Skin of body (tissue), 2 donors: Measurements from ENCODE around the gene EFCAB11. TPM values are rescaled to one million over a fixed set of nuclear protein-coding genes. Genes with fewer than 3 reads are reported as not detected.
"Not testable (repeated sequence)": the region's sequence is repeated elsewhere in the genome, so short reads cannot be mapped to it uniquely, and the experiment has no call there.

Experiments
- DNase-seq: peaks from one replicate; lab custom pipeline; 2025; lab: John Stamatoyannopoulos, UW
- total RNA-seq: library from RNA; depleted of rRNA; stranded (reverse); fragments of >200 nt; gene quantifications from one replicate; pipeline ENCODE4 v1.2.3, GENCODE V29; 2014

The EFCAB11 gene
- total RNA-seq, 1 donor from 2014 or later: 5.6 TPM

DNA sequence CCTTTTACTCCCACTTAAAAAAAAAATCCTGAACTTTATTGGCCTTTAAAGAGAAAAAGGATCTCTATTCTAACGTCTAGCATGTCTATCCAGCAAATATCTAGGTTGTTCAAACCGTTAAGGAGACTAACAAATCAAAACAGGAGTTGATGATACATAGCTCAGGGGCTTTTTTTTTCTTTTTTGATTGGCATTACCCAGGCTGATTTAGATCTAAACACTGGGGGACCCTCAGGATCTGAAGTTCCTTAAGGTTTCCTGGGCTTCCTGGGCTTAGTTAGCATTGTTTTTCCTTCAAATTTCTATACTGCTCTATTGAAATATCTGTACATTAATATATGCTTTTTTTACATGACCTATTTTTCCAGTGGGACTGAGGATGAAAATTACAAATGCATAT lies 42.3 kb downstream of the EFCAB11 start:
- no peak for DNase-seq

GRCh38 chr14:89911010-89911919 lies 43.3 kb downstream of the EFCAB11 start:
- no peak for DNase-seq

DNA sequence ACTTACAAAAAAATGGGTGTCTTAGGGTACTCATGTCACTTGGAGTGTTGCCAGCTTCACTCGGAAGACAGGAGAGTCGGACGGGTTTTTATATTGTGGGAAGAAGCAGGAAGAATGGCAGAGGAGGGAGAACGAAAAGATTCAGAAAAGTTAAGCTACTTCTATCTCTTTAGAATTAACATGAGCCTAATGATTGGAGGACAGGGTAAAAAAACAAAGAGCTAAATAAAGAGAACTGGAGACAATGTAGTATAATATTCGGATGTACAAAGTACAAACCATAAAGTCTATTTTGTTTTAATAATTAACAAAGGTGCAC lies 43.9 kb downstream of the EFCAB11 start:
- no peak for DNase-seq

DNA sequence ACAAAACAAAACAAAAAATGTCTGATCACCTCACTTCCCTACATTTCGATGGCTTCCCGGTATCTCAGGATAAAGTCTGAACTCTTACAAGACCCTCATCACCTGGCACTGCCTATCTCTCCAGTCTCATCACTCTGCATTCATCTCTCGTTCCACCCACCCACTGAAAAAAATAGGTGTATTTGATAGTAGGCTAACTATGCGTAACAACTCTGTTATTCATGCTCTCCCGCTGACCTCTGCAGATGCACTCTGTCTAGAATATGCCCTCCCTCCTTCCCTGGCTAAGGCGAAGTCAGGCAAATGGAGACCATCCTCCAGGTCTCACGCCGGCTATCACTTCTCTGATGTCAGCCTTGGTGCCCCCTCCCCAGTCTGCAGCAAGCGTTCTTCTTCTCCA lies 44.9 kb downstream of the EFCAB11 start:
- DNase-seq: no peak

- no peak for DNase-seq
These were observed 45.6 kb downstream of the EFCAB11 start for GRCh38 chr14:89908712-89909450.

- DNase-seq: no peak
These were observed 46.9 kb downstream of the EFCAB11 start for GRCh38 chr14:89907655-89908054.

DNA sequence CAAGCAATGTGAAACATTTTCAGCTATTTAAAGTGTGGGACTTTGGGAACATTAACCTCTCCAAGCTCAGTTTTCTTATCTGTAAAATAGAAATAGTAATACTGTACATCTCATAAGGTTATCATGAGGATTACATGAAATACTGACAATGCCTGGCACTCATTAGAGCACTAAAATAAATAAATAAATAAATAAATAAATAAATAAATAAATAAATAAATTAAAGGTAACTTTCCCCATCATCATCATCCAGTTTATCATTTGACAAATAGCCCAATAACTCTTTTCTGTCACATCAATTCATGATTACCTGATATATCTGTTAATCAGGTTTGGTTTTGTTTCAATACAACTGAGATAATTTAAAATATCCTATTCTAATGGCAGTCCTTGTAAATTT lies 48.5 kb downstream of the EFCAB11 start:
- no peak for DNase-seq

GRCh38 chr14:89903340-89903952 lies 51.1 kb downstream of the EFCAB11 start:
- DNase-seq: no peak

DNA sequence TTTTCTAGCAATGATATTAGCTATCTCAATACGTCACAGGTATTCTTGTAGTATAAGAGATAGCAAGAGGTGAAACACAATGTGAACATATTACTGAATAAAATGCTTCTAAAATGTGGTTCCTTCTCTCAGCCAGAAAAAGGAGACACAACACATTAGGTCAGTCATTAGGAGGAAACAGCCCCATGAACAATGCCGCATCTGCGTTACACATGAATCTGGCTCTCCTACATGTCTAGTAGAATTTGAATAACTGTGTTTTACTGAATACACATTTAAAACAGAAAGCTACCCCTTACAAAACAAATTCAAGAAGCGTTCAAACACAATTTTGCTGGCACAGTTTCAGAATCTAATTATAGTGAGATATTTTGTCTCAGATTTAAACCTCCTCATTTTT lies 51.6 kb downstream of the EFCAB11 start:
- peak; percentile 70 for DNase-seq

- DNase-seq: peak; percentile 32
These were observed 53.7 kb downstream of the EFCAB11 start for GRCh38 chr14:89900802-89901201.

DNA sequence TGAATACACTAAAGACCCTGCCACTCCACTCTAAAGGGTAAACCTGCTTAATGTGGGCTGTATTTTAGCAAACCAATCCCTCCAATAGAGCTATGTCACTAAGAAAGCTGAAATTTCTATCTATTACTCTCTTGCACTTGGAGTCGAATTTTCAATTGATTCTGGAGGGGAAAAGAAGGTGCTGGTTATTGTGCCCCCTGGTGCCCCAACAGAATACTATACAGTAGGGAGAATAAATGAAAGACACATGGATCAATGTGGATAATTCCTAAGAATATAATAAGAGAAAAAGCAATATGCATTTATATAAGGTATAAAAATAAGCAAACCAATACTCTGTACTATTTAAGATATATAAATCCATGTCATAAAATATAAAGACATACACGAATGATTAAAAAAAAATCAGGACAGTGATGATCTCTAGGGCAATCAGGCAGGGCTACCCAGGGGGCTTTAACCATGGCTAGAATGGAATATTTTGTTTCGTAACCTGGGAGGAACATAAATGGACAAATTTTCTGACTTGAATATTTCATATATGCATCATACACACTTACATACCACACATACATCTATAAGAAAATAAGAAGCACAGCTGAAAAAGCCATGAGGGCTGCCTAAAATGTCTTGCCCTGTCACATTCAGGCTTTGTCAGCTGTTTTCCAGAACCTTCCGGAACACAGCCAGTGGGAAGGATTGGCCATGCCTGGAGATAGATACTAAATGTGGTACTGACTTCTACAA lies 54.4 kb downstream of the EFCAB11 start:
- no peak for DNase-seq

GRCh38 chr14:89899291-89899690 lies 55.2 kb downstream of the EFCAB11 start:
- no peak for DNase-seq

DNA sequence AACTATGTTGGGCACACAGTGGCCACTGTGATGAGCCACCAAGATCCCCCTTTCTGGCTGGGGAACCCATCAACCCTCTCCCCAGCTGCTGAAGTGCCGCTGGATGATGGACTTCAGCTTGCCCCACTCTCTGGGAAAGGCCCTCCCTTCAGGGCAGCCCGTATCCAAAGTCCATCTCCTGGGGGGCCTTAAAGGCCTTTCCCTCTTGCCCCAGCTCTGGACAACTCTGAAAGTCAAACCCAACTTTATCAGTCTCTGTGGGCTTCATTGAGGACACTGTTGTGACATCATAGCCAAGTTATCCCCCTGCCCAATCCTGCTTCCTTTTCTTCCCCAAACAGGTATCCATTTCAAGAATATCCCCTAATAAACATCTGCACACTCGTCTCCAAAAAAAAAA lies 61.1 kb downstream of the EFCAB11 start:
- DNase-seq: not testable (repeated sequence)

DNA sequence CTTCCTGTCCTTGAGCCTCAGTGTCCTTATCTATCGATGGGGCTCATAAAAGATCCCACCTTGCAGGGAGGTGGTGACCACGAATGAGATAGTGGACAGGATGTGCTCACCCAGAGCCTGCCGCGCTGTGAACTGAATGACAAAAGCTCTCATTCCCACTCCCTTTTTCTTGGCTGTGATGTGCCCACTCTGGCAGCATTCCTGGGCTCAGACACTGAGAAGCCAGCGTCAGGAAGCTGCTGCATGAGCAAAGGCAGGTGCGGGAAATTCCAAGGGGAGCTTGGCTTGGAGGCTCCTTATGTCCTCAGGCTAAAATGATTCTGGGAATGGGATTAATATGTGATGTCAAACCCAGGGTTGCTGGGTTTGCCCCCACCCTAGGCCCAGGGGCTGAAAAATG lies 61.6 kb downstream of the EFCAB11 start:
- no peak for DNase-seq

GRCh38 chr14:89891721-89892120 lies 62.8 kb downstream of the EFCAB11 start:
- DNase-seq: not testable (repeated sequence)

DNA sequence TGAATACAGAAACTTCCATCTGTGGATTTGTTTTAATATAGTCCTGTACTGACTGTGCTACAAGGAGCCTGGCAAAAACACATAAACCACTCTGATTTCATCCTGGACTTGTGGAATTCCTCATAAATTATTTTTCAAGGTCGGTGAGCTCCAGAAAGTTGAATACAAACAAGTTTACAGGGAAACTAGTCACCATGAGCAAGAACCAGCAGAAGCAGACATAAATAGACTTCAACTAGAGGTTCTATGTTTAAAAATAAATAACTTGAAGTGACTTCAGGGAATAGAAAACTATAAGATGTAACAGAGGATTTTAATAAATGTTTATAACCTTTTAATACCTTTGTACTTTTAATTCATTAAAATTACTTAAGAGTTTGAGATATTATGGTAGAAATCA lies 63.5 kb downstream of the EFCAB11 start:
- no peak for DNase-seq

DNA sequence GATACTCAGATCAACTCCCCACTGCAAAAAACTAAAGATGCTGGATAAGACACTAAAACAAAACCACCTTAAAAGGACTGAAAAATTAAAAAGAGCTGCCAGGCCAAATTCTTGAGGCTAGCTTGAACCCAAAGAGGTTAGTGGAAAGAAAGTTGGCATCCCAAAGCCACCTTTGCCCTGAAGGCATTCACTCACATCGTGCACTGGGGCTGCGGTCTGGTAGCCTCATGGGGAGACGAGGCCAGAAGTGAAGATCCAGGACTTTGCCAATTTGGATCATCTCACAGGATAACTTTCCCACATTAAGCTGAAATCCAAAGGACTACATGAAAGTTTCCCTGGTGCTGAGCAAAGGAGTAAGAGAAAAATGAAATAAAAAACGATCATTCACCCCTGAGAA lies 63.9 kb downstream of the EFCAB11 start:
- no peak for DNase-seq

DNA sequence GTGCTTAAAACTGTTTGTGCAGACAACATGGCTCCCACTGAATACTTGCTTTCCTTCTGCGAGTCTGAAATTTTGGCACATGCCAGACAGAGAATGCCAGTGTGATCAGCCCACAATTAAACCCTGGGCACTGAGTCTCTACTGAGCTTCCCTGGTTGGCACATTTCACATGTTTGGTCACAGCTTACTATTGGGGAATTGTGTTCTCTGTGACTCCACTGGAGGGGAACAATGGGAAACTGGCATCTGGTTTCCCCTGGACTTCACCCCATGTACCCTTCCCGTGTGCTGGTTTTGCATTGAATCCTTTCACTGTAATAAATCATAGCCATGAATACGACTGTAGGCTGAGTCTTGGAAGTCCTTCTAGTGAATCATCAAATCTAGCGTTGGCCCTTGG lies 64.9 kb downstream of the EFCAB11 start:
- DNase-seq: no peak

GRCh38 chr14:89884761-89885160 lies 69.8 kb downstream of the EFCAB11 start:
- DNase-seq: no peak

- DNase-seq: no peak
These were observed 72.7 kb downstream of the EFCAB11 start for GRCh38 chr14:89881839-89882238.

- DNase-seq: not testable (repeated sequence)
These were observed 80.4 kb downstream of the EFCAB11 start for GRCh38 chr14:89874091-89874490.

GRCh38 chr14:89870316-89870715 lies 84.2 kb downstream of the EFCAB11 start:
- peak; percentile 20 for DNase-seq
